Heart left ventricle (tissue), 16 donors: ENCODE data around the gene GALNT9. TPM values are rescaled to one million over a fixed set of nuclear protein-coding genes. Genes with fewer than 3 reads are reported as not detected.

Source experiments
- ATAC-seq, 4 donors: fragments of 200-7000 bp; cut with Tn5 transposase; one replicate each; pipeline ENCODE4 v1.9.1; 2020 to 2022; ENCODE audit warnings: moderate library complexity in 4 of 4, mild to moderate bottlenecking in 3 of 4, moderate number of reproducible peaks in 1 of 4
- DNase-seq, 5 donors: peaks; one replicate each; pipeline ENCODE4 v3.0.0-alpha.2; 2020
- H3K27ac ChIP-seq, 12 donors: fragments of 200-600 bp; sonication (generic) in 4 of 12; one replicate each; pipeline versions ENCODE4 v1.5.0 to v1.8.0; 2016 to 2022; ENCODE audit warnings: mild to moderate bottlenecking in 2 of 12
- H3K27me3 ChIP-seq, 9 donors: fragments of 200-600 bp; sonication (generic) in 2 of 9; one replicate each; pipeline versions ENCODE4 v1.5.1 to v1.8.0; 2016 to 2022; ENCODE audit warnings: mild to moderate bottlenecking in 3 of 9
- H3K36me3 ChIP-seq, 9 donors: fragments of 200-600 bp; sonication (generic) in 2 of 9; one replicate each; pipeline versions ENCODE4 v1.5.0 to v1.8.0; 2018 to 2022; ENCODE audit warnings: mild to moderate bottlenecking in 2 of 9
- H3K4me1 ChIP-seq, 12 donors: fragments of 200-600 bp; sonication (generic) in 4 of 12; one replicate each; pipeline versions ENCODE4 v1.5.0 to v1.8.0; 2016 to 2022; ENCODE audit warnings: mild to moderate bottlenecking in 3 of 12
- H3K4me3 ChIP-seq, 12 donors: fragments of 200-600 bp; sonication (generic) in 4 of 12; one replicate each; pipeline versions ENCODE4 v1.5.0 to v1.8.0; 2017 to 2022; ENCODE audit warnings: mild to moderate bottlenecking in 9 of 12, moderate library complexity in 4 of 12
- H3K9me3 ChIP-seq, 12 donors: fragments of 200-600 bp; sonication (generic) in 4 of 12; one replicate each; pipeline versions ENCODE4 v1.5.0 to v1.8.0; 2016 to 2022; ENCODE audit warnings: mild to moderate bottlenecking in 1 of 12
- POLR2A ChIP-seq, 2 donors: fragments of 450-650 bp; IDR thresholded peaks; one replicate each; pipeline ENCODE4 v1.6.1; 2017; ENCODE audit warnings: antibody characterized with exemption in 2 of 2, mild to moderate bottlenecking in 2 of 2, moderate library complexity in 2 of 2
- WGBS, 4 donors: extraction: QIAGEN DNeasy Blood & Tissue Kit in 2 of 4; methylation state at CpG; one replicate each; pipeline versions ENCODE4 v1.1.5 to v1.1.7; 2013 to 2018; 5-methylcytosine and 5-hydroxymethylcytosine counted together
- intact Hi-C, 10 donors: fragments of 100-400 bp; cut with DNase I; formaldehyde crosslinking; loops; one replicate each; pipeline versions ENCODE4 v1.11.1 to v1.14.2; 2022
- polyA plus RNA-seq, 2 donors: library from polyadenylated mRNA; stranded (reverse); fragments of 200-250 nt; gene quantifications; one replicate each; pipeline ENCODE4 v1.2.3, GENCODE V29; 2013
- total RNA-seq, 9 donors: library from RNA; depleted of rRNA in 2 of 9; stranded (reverse); fragments of >200 nt in 2 of 9; fragmentation: NEBNext Ultra II Directional in 3 of 9; extraction: Animal tissue kit (Norgen Biotek cat#: 25700) in 3 of 9; gene quantifications; one replicate each; pipeline versions ENCODE4 v1.1.0 to v1.2.4, GENCODE V29; 2016 to 2023
- TF ChIP-seq, protein P1 (sequence below), 12 donors: fragments of 200-600 bp; sonication (generic) in 4 of 12; IDR thresholded peaks; one replicate each; pipeline versions ENCODE4 v1.5.0 to v1.8.0; 2018 to 2022; ENCODE audit warnings: antibody characterized with exemption in 12 of 12, mild to moderate bottlenecking in 5 of 12
- donor health status: ischemic (EF 13 %, LVEDD 7.1; RV severe dilation, severe dysfunction).
- donor health status: healthy with polysubstance abuse.
- donor health status: DM: no; HTN: yes; CAD: no.
- donor health status: DM: no; HTN: no; CAD: no.
- donor health status: ischemic (EF 25% LVEDD 6.9; RV normal size, moderate dysfunction).
- donor health status: ischemic (EF 25% LVEDD 5.7; RV mildly dilated, moderate dysfunction).
- donor health status: healthy.
- donor health status: DM: yes; HTN: yes; CAD: no.
- donor health status: ischemic (EF 35%, LVEDD 5.7; RV mildly dilated, moderate dysfunction).
- donor health status: nonischemic (EF 11% LVEDD 7.7; RV severe dilation, severe dysfunction).
- donor health status: DM: yes; HTN: yes; CAD: no.
- donor health status: PGD.
- donor health status: ischemic (EF 29% LVEDD 5.4; RV normal size, mild dysfunction).
- donor health status: nonischemic (EF 23%, LVEDD 6.1; RV moderate dilation, normal function).

Gene GALNT9
- total and polyA plus RNA-seq, 11 donors, result 10.3 TPM; not detected in 10

DNA sequence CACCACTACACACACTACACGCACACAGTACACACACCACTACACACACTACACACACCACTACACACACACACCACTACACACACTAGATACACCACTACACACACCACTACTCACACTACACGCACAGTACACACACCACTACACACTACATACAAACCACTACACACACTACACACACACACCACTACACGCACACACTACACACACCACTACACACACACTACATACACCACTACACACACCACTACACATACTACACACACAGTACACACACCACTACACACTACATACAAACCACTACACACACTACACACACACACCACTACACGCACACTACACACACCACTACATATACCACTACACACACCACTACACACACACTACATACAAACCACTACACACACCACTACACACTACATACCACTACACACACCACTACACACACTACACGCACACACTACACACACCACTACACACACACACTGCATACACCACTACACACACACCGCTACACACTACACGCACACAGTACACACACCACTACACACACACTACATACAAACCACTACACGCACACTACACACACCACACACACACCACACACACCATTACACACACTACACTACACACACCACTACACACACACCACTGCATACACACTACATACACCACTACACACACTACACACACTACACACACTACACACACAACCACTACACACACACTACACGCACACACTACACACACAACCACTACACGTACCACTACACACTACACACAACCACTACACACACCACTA, 173.4 kb downstream of the GALNT9 start:
- Histone ChIP-seq H3K9me3 (no peaks in the 10 kb centered on the region), H3K4me1 (peaks cover 0 to 12% (median 4%) of the 10 kb centered on the region in 12 donors), H3K27ac (no peak overlapping the region), H3K27me3 (no peaks in the 10 kb centered on the region), H3K4me3 (no peak overlapping the region), H3K36me3 (peaks cover 0 to 16% (median 4%) of the 10 kb centered on the region in 9 donors)
- intact Hi-C loops, result loop anchor here in 9 of 10 donors (2.0 to 10.0 kb wide), 10 partner anchors 61 to 789 kb away; partner anchors contain the start of genes LRCOL1 (in 4 of the 9) and P2RX2 (in 3 of the 9)
- ATAC-seq (no peak), DNase-seq (no peak)
- WGBS, 4 donors, result 91 to 98% (median 95%) methylated on average over 10 of the region's 10 CpGs
- no peak for TF ChIP-seq POLR2A (IDR thresholded peaks at IDR 0.05)
- TF ChIP-seq, protein P1, sequence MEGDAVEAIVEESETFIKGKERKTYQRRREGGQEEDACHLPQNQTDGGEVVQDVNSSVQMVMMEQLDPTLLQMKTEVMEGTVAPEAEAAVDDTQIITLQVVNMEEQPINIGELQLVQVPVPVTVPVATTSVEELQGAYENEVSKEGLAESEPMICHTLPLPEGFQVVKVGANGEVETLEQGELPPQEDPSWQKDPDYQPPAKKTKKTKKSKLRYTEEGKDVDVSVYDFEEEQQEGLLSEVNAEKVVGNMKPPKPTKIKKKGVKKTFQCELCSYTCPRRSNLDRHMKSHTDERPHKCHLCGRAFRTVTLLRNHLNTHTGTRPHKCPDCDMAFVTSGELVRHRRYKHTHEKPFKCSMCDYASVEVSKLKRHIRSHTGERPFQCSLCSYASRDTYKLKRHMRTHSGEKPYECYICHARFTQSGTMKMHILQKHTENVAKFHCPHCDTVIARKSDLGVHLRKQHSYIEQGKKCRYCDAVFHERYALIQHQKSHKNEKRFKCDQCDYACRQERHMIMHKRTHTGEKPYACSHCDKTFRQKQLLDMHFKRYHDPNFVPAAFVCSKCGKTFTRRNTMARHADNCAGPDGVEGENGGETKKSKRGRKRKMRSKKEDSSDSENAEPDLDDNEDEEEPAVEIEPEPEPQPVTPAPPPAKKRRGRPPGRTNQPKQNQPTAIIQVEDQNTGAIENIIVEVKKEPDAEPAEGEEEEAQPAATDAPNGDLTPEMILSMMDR (IDR thresholded peaks at IDR 0.05), result no peak

DNA sequence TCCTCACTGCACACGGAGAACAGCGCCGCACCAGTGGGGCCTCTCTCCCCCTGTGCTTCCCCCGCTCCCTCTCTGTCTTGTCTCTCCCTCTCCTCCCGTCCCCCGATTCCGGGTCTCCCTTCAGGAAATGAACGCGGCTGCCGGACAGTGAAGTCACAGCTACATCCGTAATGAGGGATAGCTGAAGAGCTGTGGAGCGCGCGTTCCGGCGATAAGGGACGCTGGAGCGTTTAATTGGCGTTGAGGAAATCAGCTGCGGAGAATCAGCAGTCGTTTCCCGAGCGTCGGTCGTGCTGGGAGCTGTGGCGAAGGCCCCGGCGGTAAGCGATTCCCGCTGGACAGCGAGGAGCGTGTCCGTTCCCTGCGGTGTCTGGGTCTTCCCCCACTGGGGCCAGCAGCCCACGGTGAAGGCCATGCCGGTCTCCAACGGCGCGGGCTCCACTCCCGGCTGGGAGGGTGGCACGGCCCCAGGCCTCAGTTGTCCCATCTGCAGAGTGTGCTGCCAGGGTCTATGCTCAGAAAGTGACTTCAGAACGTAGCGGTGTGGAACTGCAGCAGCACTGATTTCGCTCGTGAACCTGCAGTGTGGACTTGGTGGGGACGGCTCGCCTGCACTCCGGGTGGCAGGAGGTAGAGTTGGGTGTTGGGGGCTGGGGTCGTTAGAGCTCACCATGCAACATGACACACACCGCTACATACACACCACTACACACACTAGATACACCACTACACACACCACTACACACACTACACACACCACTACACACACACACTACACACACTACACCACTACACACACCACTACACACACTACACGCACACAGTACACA, 174.2 kb downstream of the GALNT9 start:
- WGBS, 4 donors, result 73 to 79% (median 77%) methylated on average over 51 of the region's 51 CpGs
- H3K27ac ChIP-seq, result no peak overlapping the region
- no peak overlapping the region for H3K4me3 ChIP-seq
- no peaks in the 10 kb centered on the region for H3K9me3 ChIP-seq
- H3K36me3 ChIP-seq, result peaks cover 0 to 19% (median 4%) of the 10 kb centered on the region in 9 donors
- peak in 1 of 5 donors; percentile 18 for DNase-seq
- H3K27me3 ChIP-seq, result no peaks in the 10 kb centered on the region
- TF ChIP-seq POLR2A (IDR thresholded peaks at IDR 0.05), result no peak
- TF ChIP-seq, protein P1 (IDR thresholded peaks at IDR 0.05), result no peak
- intact Hi-C loops, result loop anchor here in 9 of 10 donors (2.0 to 10.0 kb wide), 12 partner anchors 62 to 790 kb away; partner anchors contain the start of genes LRCOL1 (in 4 of the 9) and P2RX2 (in 4 of the 9)
- H3K4me1 ChIP-seq, result peaks cover 0 to 12% (median 4%) of the 10 kb centered on the region in 12 donors
- no peak for ATAC-seq

DNA sequence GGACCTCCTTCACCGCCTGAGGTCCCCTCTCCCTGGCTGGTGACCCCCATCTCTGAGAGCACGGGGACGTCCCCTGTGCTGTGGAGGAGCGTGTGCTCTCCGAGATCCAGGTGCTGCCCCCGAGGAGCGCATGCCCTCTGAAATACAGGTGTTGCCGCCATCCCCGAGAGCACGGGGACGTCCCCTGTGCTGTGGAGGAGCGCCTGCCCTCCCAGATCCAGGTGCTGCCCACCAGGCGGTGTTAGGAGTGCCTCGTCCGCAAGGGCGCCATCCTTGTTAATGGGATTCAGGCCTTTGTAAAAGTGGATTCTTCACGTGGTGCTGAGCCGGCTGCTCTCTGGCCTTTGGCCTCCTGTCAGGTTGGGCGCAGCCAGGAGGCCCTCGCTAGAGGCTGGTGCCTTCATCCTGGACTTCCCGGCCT, 175.0 kb downstream of the GALNT9 start:
- peak overlapping the region in 10 of 12 donors; percentile 10 to 52 (median 30) for H3K4me3 ChIP-seq
- H3K4me1 ChIP-seq, result peaks cover 0 to 12% (median 4%) of the 10 kb centered on the region in 12 donors
- H3K27ac ChIP-seq, result no peak overlapping the region
- ATAC-seq (peak in 2 of 4 donors; percentile 2 to 11), DNase-seq (peak in 2 of 5 donors; percentile 20 to 22)
- intact Hi-C loops, result loop anchor here in 9 of 10 donors (2.0 to 10.0 kb wide), 11 partner anchors 62 to 790 kb away; partner anchors contain the start of genes P2RX2 (in 4 of the 9) and LRCOL1 (in 3 of the 9)
- WGBS, 4 donors, result 28 to 71% (median 70%) methylated on average over 3 to 21 of the region's 21 CpGs
- no peak for TF ChIP-seq POLR2A (IDR thresholded peaks at IDR 0.05)
- TF ChIP-seq, protein P1 (IDR thresholded peaks at IDR 0.05), result no peak
- H3K36me3 ChIP-seq, result peaks cover 0 to 19% (median 4%) of the 10 kb centered on the region in 9 donors
- H3K9me3 ChIP-seq, result no peaks in the 10 kb centered on the region
- no peaks in the 10 kb centered on the region for H3K27me3 ChIP-seq
